DND-41 (cell line): Measurements from ENCODE around the gene DMPK.

ENCODE experiments used
- ATAC-seq: fragments of 200-7000 bp; cut with Tn5 transposase; 3 replicates; pipeline ENCODE4 v1.9.1; 2021; ENCODE audit warnings: low read depth; ENCODE audit not compliant: insufficient read depth
- DNase-seq: peaks from one replicate; pipeline ENCODE4 v3.0.0-alpha.2; 2020
- H2AFZ ChIP-seq: 2 replicates; pipeline ENCODE4 v1.6.0; 2012; ENCODE audit warnings: low read depth, low read length
- H3K27ac ChIP-seq: 2 replicates; pipeline ENCODE4 v1.5.1; 2012; ENCODE audit warnings: low read length, inconsistent platforms
- H3K27me3 ChIP-seq: fragments of 200-600 bp; sonication (generic); 2 replicates; pipeline ENCODE4 v1.6.0; 2012; ENCODE audit warnings: low read length, mild to moderate bottlenecking, inconsistent platforms; ENCODE audit not compliant: insufficient read depth, poor library complexity
- H3K36me3 ChIP-seq: 2 replicates; pipeline ENCODE4 v1.5.1; 2012; ENCODE audit warnings: low read length, inconsistent platforms; ENCODE audit not compliant: insufficient read depth
- H3K4me1 ChIP-seq: 2 replicates; pipeline ENCODE4 v1.5.1; 2012; ENCODE audit warnings: mild to moderate bottlenecking, low read length; ENCODE audit not compliant: insufficient read depth
- H3K4me2 ChIP-seq: 2 replicates; pipeline ENCODE4 v1.6.0; 2012; ENCODE audit warnings: mild to moderate bottlenecking, moderate library complexity, low read length, inconsistent platforms; ENCODE audit not compliant: insufficient read depth
- H3K4me3 ChIP-seq, 2 experiments: fragments of 200-600 bp in 1 of 2; shearing (Covaris generic) in 1 of 2; 2 replicates each; pipeline ENCODE4 v1.5.1; 2012 to 2016; ENCODE audit warnings: inconsistent platforms in 2 of 2, low read length in 2 of 2, mild to moderate bottlenecking in 2 of 2, low read depth in 1 of 2, moderate library complexity in 1 of 2
- H3K79me2 ChIP-seq: 2 replicates; pipeline ENCODE4 v1.6.0; 2012; ENCODE audit warnings: low read length, inconsistent platforms; ENCODE audit not compliant: insufficient read depth
- H3K9ac ChIP-seq: 2 replicates; pipeline ENCODE4 v1.6.0; 2012; ENCODE audit warnings: low read depth, mild to moderate bottlenecking, inconsistent platforms, low read length, moderate library complexity
- H3K9me3 ChIP-seq: 2 replicates; pipeline ENCODE4 v1.5.1; 2012; ENCODE audit warnings: low read length, moderate library complexity, mild to moderate bottlenecking, inconsistent platforms; ENCODE audit not compliant: insufficient read depth, severe bottlenecking
- H4K20me1 ChIP-seq: 2 replicates; pipeline ENCODE4 v1.6.0; 2012; ENCODE audit warnings: low read length; ENCODE audit not compliant: insufficient read depth
- CTCF ChIP-seq: IDR thresholded peaks from 2 replicates; pipeline ENCODE4 v1.5.1; 2012; ENCODE audit warnings: borderline replicate concordance, low read length, moderate library complexity, mild to moderate bottlenecking; ENCODE audit not compliant: poor library complexity, severe bottlenecking; ENCODE audit errors: extremely low read depth
- EZH2 ChIP-seq: IDR thresholded peaks from 3 replicates; pipeline ENCODE4 v1.6.1; 2012; ENCODE audit warnings: borderline replicate concordance, low read depth, mild to moderate bottlenecking, moderate library complexity, low read length, inconsistent platforms; ENCODE audit not compliant: severe bottlenecking

DMPK gene, protein sequence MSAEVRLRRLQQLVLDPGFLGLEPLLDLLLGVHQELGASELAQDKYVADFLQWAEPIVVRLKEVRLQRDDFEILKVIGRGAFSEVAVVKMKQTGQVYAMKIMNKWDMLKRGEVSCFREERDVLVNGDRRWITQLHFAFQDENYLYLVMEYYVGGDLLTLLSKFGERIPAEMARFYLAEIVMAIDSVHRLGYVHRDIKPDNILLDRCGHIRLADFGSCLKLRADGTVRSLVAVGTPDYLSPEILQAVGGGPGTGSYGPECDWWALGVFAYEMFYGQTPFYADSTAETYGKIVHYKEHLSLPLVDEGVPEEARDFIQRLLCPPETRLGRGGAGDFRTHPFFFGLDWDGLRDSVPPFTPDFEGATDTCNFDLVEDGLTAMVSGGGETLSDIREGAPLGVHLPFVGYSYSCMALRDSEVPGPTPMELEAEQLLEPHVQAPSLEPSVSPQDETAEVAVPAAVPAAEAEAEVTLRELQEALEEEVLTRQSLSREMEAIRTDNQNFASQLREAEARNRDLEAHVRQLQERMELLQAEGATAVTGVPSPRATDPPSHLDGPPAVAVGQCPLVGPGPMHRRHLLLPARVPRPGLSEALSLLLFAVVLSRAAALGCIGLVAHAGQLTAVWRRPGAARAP

GRCh38 chr19:45782162-45782691, at the start of gene DMPK:
Gene DMPK (minus strand): TSS chr19:45782490. CDS start chr19:45782352, 138 bp downstream.
- DNase-seq (no peak), ATAC-seq (no peak)
- Histone ChIP-seq H2AFZ (no peak within 1 kb of the TSS), H3K79me2 (no peaks in the 10 kb centered on the region), H3K4me3 (no peak within 1 kb of the TSS), H3K9me3 (no peaks in the 10 kb centered on the region), H3K27me3 (no peaks in the 10 kb centered on the region), H3K27ac (no peak within 1 kb of the TSS), H3K4me2 (no peak within 1 kb of the TSS), H3K9ac (no peak within 1 kb of the TSS), H3K4me1 (no peaks in the 10 kb centered on the region), H3K36me3 (peaks cover 39% of the 10 kb centered on the region), H4K20me1 (peaks cover 40% of the 10 kb centered on the region)
- TF ChIP-seq EZH2 (no peak), CTCF (no peak)

DNA sequence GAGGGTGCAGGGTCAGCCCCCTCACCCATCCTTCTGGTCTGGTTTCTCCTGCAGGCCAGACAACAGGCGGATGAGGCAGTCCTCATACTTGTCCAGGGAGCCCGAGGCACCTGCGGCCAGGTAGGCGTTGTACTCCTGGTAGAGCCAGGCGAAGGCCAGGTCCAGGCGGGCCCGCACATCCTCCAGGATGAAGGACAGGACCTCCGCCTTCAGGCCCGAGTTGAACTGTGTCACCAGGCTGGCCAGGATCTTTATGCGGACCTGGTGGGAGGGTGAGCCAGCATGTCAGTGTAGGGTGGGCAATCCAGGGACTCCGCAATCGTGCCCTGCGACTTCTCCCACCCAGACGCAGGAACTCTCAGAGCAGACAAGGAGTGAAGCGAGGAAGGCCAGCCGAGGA, 46.7 kb upstream of the DMPK start:
- ATAC-seq = no peak
- no peaks in the 10 kb centered on the region for H3K27me3 ChIP-seq
- no peak overlapping the region for H3K27ac ChIP-seq
- no peaks in the 10 kb centered on the region for H3K9me3 ChIP-seq
- peaks cover 94% of the 10 kb centered on the region for H3K36me3 ChIP-seq
- no peak for DNase-seq
- no peak overlapping the region for H2AFZ ChIP-seq
- no peaks in the 10 kb centered on the region for H3K79me2 ChIP-seq
- H4K20me1 ChIP-seq = no peaks in the 10 kb centered on the region
- H3K4me2 ChIP-seq = no peak overlapping the region
- no peaks in the 10 kb centered on the region for H3K4me1 ChIP-seq
- no peak overlapping the region for H3K9ac ChIP-seq
- no peak for TF ChIP-seq CTCF
- TF ChIP-seq EZH2 = no peak
- no peak overlapping the region for H3K4me3 ChIP-seq

GRCh38 chr19:45828523-45828922, 46.2 kb upstream of the DMPK start:
- H4K20me1 ChIP-seq = no peaks in the 10 kb centered on the region
- no peaks in the 10 kb centered on the region for H3K4me1 ChIP-seq
- ATAC-seq = no peak
- no peak overlapping the region for H2AFZ ChIP-seq
- DNase-seq = no peak
- H3K9ac ChIP-seq = no peak overlapping the region
- no peak overlapping the region for H3K4me3 ChIP-seq
- H3K79me2 ChIP-seq = no peaks in the 10 kb centered on the region
- H3K9me3 ChIP-seq = no peaks in the 10 kb centered on the region
- no peak for TF ChIP-seq CTCF
- no peak for TF ChIP-seq EZH2
- no peak overlapping the region for H3K27ac ChIP-seq
- H3K36me3 ChIP-seq = peaks cover 96% of the 10 kb centered on the region
- no peak overlapping the region for H3K4me2 ChIP-seq
- H3K27me3 ChIP-seq = no peaks in the 10 kb centered on the region
